ENCODE data around the gene LMTK2.

The LMTK2 gene

DNA sequence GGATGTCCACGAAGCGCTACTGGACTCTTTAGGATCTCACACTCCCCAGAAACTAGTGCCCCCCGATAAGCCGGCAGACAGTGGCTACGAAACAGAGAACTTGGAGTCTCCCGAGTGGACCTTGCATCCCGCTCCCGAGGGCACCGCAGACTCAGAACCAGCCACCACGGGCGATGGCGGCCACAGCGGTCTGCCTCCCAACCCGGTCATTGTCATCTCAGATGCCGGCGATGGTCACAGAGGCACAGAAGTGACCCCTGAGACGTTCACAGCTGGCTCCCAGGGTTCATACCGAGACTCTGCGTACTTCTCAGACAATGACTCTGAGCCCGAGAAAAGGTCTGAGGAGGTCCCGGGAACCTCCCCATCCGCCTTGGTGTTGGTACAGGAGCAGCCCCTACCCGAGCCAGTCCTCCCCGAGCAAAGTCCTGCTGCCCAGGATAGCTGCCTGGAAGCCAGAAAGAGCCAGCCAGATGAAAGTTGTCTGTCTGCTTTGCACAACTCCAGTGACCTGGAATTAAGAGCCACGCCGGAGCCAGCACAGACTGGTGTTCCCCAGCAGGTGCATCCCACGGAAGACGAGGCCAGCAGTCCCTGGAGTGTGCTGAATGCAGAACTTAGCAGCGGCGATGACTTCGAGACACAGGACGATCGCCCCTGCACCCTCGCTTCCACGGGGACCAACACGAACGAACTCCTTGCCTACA lies 87.0 kb downstream of the LMTK2 start:
- TF ChIP-seq TAF1 (IDR thresholded peaks at IDR 0.05; ENCODE audit: borderline replicate concordance, insufficient read depth, low read length) (no peak), SIN3A (IDR thresholded peaks at IDR 0.05; ENCODE audit: borderline replicate concordance, insufficient read depth, low read length) (no peak), POLR2AphosphoS5 (IDR thresholded peaks at IDR 0.05; ENCODE audit: low read depth, low read length) (no peak), FOXP2 (optimal IDR thresholded peaks at IDR 0.05; ENCODE audit: borderline replicate concordance, extremely low read depth, extremely low read length, insufficient read depth) (no peak)
- TF ChIP-seq, protein P1, sequence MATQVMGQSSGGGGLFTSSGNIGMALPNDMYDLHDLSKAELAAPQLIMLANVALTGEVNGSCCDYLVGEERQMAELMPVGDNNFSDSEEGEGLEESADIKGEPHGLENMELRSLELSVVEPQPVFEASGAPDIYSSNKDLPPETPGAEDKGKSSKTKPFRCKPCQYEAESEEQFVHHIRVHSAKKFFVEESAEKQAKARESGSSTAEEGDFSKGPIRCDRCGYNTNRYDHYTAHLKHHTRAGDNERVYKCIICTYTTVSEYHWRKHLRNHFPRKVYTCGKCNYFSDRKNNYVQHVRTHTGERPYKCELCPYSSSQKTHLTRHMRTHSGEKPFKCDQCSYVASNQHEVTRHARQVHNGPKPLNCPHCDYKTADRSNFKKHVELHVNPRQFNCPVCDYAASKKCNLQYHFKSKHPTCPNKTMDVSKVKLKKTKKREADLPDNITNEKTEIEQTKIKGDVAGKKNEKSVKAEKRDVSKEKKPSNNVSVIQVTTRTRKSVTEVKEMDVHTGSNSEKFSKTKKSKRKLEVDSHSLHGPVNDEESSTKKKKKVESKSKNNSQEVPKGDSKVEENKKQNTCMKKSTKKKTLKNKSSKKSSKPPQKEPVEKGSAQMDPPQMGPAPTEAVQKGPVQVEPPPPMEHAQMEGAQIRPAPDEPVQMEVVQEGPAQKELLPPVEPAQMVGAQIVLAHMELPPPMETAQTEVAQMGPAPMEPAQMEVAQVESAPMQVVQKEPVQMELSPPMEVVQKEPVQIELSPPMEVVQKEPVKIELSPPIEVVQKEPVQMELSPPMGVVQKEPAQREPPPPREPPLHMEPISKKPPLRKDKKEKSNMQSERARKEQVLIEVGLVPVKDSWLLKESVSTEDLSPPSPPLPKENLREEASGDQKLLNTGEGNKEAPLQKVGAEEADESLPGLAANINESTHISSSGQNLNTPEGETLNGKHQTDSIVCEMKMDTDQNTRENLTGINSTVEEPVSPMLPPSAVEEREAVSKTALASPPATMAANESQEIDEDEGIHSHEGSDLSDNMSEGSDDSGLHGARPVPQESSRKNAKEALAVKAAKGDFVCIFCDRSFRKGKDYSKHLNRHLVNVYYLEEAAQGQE (IDR thresholded peaks at IDR 0.05; ENCODE audit: insufficient read depth in 1 of 2, low read depth in 2 of 2, low read length in 2 of 2): no peak

DNA sequence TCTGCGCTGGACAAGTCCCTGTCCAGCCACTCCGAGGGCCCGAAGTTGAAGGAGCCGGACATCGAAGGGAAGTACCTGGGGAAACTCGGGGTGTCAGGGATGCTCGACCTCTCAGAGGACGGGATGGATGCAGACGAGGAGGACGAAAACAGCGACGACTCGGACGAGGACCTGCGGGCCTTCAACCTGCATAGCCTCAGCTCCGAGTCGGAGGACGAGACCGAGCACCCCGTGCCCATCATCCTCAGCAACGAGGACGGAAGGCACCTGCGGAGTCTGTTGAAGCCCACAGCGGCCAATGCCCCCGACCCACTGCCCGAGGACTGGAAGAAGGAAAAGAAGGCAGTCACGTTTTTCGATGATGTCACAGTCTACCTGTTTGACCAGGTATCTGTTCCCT lies 87.5 kb downstream of the LMTK2 start:
- TF ChIP-seq SIN3A (IDR thresholded peaks at IDR 0.05; ENCODE audit: borderline replicate concordance, insufficient read depth, low read length): no peak
- TF ChIP-seq, protein P1 (IDR thresholded peaks at IDR 0.05; ENCODE audit: insufficient read depth in 1 of 2, low read depth in 2 of 2, low read length in 2 of 2): no peak
- TF ChIP-seq POLR2AphosphoS5 (IDR thresholded peaks at IDR 0.05; ENCODE audit: low read depth, low read length): no peak
- no peak for TF ChIP-seq TAF1 (IDR thresholded peaks at IDR 0.05; ENCODE audit: borderline replicate concordance, insufficient read depth, low read length)
- TF ChIP-seq FOXP2 (optimal IDR thresholded peaks at IDR 0.05; ENCODE audit: borderline replicate concordance, extremely low read depth, extremely low read length, insufficient read depth): no peak

DNA sequence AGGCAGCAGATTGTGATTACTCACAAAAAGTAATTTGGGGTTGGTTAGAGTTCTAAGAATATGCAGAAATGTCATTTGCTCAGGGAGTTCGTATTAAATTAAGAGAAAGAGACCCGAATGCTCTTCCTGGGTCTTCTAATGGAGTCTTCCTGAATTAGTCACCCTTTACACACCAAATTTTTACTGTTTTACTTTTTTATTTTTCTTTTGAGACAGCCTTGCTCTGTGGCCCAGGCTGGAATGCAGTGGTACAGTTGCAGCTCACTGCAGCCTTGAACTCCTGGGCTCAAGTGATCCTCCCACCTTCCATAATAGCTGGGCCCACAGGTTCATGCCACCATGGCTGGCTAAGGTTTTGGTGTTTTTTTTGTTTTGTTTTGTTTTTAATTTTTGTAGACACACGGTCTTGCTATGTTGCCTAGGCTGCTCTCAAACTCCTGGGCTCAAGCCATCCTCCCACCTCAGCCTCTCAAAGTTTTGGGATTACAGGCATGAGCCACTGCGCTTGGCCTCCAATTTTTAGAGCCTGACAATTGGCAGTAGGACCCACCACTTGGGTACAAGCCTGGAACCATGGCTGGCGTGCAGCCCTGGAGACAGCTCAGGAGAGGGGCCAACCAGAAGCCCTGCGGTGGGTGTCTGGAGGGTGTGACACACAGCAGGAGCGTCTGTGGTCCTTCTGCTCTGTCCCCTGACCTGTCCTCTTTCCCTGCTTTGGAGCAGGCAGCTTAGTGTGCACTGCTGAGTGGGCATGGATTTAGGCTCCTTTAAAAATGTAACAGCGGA lies 88.2 kb downstream of the LMTK2 start:
- no peak for TF ChIP-seq TAF1 (IDR thresholded peaks at IDR 0.05; ENCODE audit: borderline replicate concordance, insufficient read depth, low read length)
- TF ChIP-seq POLR2AphosphoS5 (IDR thresholded peaks at IDR 0.05; ENCODE audit: low read depth, low read length): no peak

DNA sequence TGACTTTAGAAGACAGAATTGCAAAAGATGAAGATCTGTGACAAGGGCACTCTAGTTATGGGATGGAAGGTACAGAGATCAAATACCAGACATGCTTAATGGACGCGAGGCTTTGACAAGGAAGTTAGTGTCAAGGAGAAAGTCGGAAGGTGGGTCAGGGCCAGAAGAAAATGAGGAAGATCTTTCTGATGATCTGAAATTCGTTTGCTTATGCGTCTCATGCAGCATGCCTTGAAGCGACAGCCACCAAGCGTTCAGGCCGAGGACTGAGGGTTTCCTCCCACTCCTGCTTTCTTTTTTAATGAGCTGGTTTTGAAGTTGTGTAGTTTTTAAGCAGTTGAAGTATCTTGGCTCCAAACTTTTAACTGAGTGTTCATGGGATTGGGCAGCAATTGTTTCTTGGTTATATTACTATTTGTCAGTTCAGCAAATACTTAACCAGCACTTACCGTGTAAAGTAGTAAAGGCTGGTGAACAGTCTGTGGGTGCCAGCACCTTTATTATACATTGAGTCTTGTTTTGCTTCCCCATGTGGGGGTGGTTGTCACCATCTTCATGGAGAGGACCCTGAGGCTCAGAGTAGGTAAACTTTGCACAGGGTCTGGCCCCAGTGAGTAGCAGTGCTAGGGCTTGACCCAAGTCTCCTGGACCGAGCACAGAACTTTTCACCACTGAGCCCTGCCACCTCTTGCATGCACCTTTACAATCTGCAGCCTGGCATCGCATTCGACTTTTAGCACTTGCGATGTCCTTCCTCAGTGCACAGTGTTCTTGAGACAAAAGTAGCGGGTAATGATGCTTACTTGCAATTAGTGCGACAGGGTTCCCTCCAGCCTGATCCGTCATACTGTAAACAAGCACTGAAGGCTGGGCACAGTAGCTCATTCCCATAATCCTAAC lies 90.3 kb downstream of the LMTK2 start:
- TF ChIP-seq, protein P1 (IDR thresholded peaks at IDR 0.05; ENCODE audit: insufficient read depth in 1 of 2, low read depth in 2 of 2, low read length in 2 of 2): no peak
- TF ChIP-seq TAF1 (IDR thresholded peaks at IDR 0.05; ENCODE audit: borderline replicate concordance, insufficient read depth, low read length) (no peak), POLR2AphosphoS5 (IDR thresholded peaks at IDR 0.05; ENCODE audit: low read depth, low read length) (no peak), FOXP2 (optimal IDR thresholded peaks at IDR 0.05; ENCODE audit: borderline replicate concordance, extremely low read depth, extremely low read length, insufficient read depth) (no peak), SIN3A (IDR thresholded peaks at IDR 0.05; ENCODE audit: borderline replicate concordance, insufficient read depth, low read length) (no peak)

DNA sequence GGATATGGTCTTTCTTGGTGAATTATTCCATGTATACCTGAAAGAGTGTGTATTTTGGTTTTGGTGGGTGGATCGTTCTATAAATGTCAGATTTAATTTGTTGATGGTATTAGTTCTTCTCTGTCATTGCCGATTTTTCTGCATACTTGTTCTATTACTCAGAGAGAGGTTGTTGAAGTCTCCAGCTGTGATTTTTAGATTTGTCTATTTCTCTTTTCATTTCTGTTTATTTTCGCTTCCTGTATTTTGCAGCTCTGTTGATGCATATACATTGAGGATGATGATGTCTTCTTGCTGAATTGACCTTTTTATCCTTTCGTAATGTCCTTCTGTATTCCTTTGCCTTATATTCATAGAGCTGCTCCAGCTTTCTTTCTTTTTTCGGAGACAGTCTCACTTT lies 92.5 kb downstream of the LMTK2 start:
- no peak for TF ChIP-seq FOXP2 (optimal IDR thresholded peaks at IDR 0.05; ENCODE audit: borderline replicate concordance, extremely low read depth, extremely low read length, insufficient read depth)
